H4 (cell line): ENCODE measurements around the gene LYSMD2. TPM values are rescaled to one million over a fixed set of nuclear protein-coding genes. Genes with fewer than 3 reads are reported as not detected.

Source experiments
- DNase-seq: peaks from one replicate; pipeline ENCODE4 v3.0.0-alpha.2; 2015; ENCODE audit warnings: low spot score
- total RNA-seq: library from RNA; depleted of rRNA; stranded (reverse); fragments of >200 nt; shearing (Covaris generic); gene quantifications from 2 replicates; pipeline ENCODE4 v1.2.3, GENCODE V29; 2014

LYSMD2 gene
- total RNA-seq, 1 experiment from 2014 or later: 21.3 TPM

GRCh38 chr15:51751697-51752683, 14.5 kb upstream of the LYSMD2 start:
- DNase-seq: no peak

GRCh38 chr15:51750792-51751696, 13.6 kb upstream of the LYSMD2 start, which contains the start of gene TMOD2:
TMOD2 (plus strand) TSS chr15:51751597; CDS start chr15:51766442, 14,845 bp downstream.
- DNase-seq: no peak

DNA sequence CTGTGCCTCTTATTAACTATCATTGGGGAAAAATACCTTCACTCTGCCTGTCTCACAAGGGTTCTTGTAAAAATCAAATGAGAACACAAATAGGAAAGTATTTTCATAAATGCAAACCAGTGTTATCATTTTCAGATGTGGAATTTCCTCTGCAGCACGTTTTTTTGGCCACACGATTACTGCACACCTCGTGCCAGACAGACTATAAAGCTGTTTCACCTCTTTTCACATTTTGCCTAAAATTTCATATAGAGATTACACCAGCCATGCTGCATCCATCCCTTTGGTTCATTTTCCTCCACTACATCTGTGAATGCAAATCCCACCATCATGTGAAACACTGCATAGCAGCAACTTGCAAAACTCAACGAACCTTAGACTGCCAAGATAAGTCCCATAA, 12.7 kb upstream of the LYSMD2 start:
- DNase-seq: no peak

- DNase-seq: no peak
Observed at GRCh38 chr15:51749307-51749706, 11.9 kb upstream of the LYSMD2 start.

- DNase-seq: no peak
Observed at GRCh38 chr15:51739061-51739712, 1.7 kb upstream of the LYSMD2 start.

DNA sequence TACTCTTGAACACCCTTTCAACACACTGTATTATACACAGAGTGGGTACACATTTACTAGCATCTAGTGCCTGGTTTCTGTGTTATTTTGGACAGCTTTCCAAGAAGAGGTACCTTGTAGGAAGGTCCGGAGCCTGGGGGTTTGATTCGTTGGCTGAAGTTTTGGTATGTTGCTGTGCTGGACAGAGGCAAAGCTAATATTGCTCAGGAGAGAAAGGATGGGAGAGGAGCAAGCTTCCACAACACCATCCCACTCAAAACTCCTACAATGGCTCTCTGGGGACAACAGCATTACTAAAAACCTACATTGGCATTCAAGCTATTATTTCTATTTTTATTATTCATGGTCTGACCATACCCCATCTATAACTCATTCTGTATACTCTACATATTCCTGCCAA, 1.1 kb upstream of the LYSMD2 start:
- no peak for DNase-seq

- peak; percentile 14 for DNase-seq
Observed at GRCh38 chr15:51736751-51737521, 519 bp downstream of the LYSMD2 start.

DNA sequence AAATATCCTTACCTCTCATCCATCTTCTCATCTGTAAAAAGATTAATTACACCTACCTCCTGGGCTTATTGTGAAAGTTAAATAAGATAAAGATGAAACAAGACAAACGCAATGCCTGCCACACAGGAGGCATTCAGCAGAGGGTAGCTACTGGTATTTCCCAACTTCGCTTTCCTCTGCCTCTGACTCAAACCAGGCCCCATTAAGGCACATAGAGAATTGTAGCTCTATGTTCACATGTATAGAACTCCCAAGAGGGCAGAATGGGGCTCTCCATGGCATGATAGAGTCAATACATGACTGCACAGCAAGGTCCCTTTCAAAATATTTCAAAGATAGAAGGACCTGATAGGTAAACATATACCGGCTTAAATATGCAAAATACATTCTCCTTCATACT, 1.4 kb downstream of the LYSMD2 start:
- DNase-seq: no peak

- no peak for DNase-seq
Observed at GRCh38 chr15:51735228-51736010, 2.0 kb downstream of the LYSMD2 start.

DNA sequence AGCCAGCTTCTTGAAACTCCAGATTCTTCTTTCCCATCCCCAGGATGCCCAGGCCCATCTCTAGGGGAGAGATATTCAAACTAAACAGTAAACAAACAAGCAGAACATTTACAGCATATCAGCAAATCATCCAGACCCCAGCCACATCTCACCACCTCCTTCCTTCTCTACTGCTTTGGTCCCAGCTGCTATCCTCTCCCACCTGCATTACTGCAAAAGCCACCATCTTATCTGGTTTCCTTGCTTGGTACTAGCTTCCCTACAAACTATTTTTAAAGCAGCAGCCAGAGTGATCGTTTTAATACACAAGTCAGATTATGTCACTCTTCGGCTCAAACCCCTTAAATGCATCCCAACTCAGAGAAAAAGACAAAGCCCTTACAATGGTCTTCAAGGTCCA, 4.8 kb downstream of the LYSMD2 start:
- no peak for DNase-seq

GRCh38 chr15:51731549-51732267, 5.7 kb downstream of the LYSMD2 start:
- peak; percentile 71 for DNase-seq

GRCh38 chr15:51727141-51727897, 10.1 kb downstream of the LYSMD2 start:
- DNase-seq: no peak

DNA sequence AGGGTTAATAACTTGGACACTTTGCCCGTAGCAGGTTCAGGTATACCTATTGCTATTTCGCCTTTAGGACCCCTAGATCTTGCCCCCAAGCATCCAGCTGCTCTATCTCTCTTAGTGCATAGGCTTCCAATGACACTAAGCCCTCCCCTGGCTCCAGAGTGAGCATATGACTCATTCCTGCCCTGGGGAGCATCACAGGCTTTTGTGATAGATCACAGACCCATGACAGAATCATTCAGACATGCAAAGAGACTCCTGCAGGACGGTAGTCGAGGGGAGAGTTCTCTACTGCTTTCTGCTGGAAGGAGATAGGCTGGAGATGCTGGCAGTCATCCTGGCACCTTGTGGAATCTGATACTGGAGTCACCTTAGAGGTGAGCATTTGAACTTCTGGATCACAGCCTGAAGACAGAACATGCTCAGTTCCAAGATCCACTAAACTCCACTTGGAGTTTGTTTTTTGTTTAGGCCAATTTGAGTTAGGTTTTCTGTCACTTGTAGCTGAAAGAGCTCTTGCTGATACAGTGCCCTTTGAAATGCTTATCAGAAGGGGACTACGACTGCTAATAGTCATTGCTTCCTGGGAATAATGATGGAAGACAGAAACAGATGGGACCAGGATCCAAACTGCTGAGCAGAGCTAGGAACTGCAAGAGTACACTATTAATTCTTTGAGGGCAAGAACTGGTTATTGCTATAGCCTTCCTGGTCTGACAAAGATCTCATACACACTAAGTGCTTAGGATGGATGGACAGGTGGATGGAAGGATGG, 11.0 kb downstream of the LYSMD2 start:
- DNase-seq: peak; percentile 38

GRCh38 chr15:51724673-51725072, 12.8 kb downstream of the LYSMD2 start:
- no peak for DNase-seq

DNA sequence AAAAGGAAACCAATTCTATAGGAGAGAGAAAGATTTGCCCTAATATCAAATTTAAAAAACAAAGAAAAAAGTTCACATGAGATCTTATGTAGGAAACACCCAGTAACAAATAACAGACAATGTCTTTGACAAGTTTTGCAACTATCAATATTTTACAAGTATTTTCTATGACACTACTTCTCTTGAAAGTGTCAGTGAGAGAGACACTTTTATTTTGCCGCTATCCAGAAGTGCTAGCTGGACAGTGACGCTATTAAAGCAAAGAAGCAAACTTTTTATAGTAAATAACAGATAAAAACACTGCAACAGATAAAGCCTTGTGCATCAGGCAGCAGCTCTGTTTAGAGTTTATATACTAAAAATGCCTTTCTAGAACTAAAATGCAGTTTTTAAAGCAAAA, 13.3 kb downstream of the LYSMD2 start:
- DNase-seq: no peak

DNA sequence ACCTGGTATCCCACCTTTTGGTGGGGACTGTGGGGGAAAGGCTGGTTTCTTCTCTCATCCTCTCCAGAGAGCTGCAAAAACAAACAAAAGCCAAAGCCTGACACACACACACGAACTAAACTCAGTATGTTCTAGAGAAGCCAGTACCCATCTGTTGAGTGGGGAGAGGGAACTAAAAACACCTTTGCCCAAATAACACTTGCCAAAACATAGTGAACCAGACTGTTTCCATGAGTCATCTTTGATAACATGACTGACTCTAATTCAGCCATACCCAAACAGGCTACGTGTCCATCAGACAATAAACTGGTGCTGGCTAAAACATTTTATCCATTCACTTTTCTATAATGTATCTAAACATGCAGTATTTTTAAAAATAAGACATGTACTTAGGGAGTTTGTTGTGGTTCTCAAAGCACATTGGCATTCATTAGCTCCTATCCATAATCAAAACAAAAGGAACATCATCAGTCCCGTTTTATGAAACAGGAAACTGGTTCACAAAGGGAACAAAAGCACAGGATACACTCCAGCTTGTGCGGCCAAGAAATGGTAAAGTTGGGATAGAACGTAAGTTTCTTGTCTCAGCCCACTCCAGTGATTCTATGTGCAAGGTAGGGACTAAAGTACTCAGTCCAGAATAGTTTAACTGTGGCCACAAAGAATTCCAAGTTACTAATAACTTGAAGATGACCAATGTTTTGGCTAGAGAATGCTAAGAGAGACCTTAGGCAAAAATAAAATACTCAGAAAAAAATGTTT, 16.1 kb downstream of the LYSMD2 start:
- no peak for DNase-seq
